A673 (cell line): ENCODE measurements around the gene TRPM3. TPM values are rescaled to one million over a fixed set of nuclear protein-coding genes. Genes with fewer than 3 reads are reported as not detected.

Experiments
- BruUV-seq: library from RNA; stranded (reverse); fragments of 400-500 nt; replicated peaks from 2 replicates; lab custom pipeline; 2021; lab: Mats Ljungman, UMichigan
- CTCF ChIA-PET: fragments of 300-600 bp; sonication (Branson Sonifier 250); formaldehyde crosslinking; loops from one replicate; lab custom pipeline; 2022; ENCODE audit warnings: antibody characterized with exemption; lab: Charles Lee
- POLR2A ChIA-PET: fragments of 300-600 bp; sonication (Branson Sonifier 250); formaldehyde crosslinking; loops from one replicate; lab custom pipeline; 2022; ENCODE audit warnings: antibody characterized with exemption; ENCODE audit not compliant: low non-redundant PET; lab: Charles Lee
- DNase-seq: peaks from one replicate; pipeline ENCODE4 v3.0.0-alpha.2; 2015; ENCODE audit warnings: low spot score
- H3K27ac ChIP-seq: fragments of 200-600 bp; sonication (generic); 2 replicates; pipeline ENCODE4 v1.5.1; 2016; ENCODE audit warnings: mixed run types, low read depth, mild to moderate bottlenecking, mixed read lengths, antibody characterized with exemption, low read length; ENCODE audit not compliant: poor library complexity, severe bottlenecking
- H3K27me3 ChIP-seq: fragments of 200-600 bp; sonication (generic); replicated peaks from 2 replicates; pipeline ENCODE4 v1.6.1; 2017; ENCODE audit warnings: mixed run types, low read depth, mild to moderate bottlenecking, mixed read lengths, antibody characterized with exemption, low read length; ENCODE audit not compliant: insufficient read depth, poor library complexity
- H3K36me3 ChIP-seq: fragments of 200-600 bp; sonication (generic); 2 replicates; pipeline ENCODE4 v1.6.1; 2016; ENCODE audit warnings: mixed run types, mild to moderate bottlenecking, mixed read lengths, antibody characterized with exemption, low read length; ENCODE audit not compliant: insufficient read depth, poor library complexity, severe bottlenecking
- H3K4me1 ChIP-seq: fragments of 200-600 bp; sonication (generic); 2 replicates; pipeline ENCODE4 v1.6.1; 2017; ENCODE audit warnings: mixed run types, mild to moderate bottlenecking, mixed read lengths, antibody characterized with exemption, low read length; ENCODE audit not compliant: insufficient read depth, poor library complexity, severe bottlenecking
- H3K4me3 ChIP-seq: fragments of 200-600 bp; sonication (generic); 2 replicates; pipeline ENCODE4 v1.5.1; 2016; ENCODE audit warnings: low read depth, mixed run types, mild to moderate bottlenecking, mixed read lengths, low read length; ENCODE audit not compliant: poor library complexity, severe bottlenecking
- H3K9me3 ChIP-seq: fragments of 200-600 bp; sonication (generic); 2 replicates; pipeline ENCODE4 v1.6.1; 2016; ENCODE audit warnings: mixed run types, low read depth, mild to moderate bottlenecking, mixed read lengths, antibody characterized with exemption, low read length; ENCODE audit not compliant: poor library complexity, severe bottlenecking
- CTCF ChIP-seq: fragments of 300-800, 200-600 bp; sonication (generic); conservative IDR thresholded peaks from 2 replicates; pipeline ENCODE4 v1.5.1; 2017; ENCODE audit warnings: low read depth, mild to moderate bottlenecking, antibody characterized with exemption, low read length, moderate library complexity, mixed read lengths
- EZH2 ChIP-seq: fragments of 200-600 bp; sonication (generic); IDR thresholded peaks from 2 replicates; pipeline ENCODE4 v1.6.1; 2017; ENCODE audit warnings: borderline replicate concordance, low read depth, mild to moderate bottlenecking, mixed read lengths, antibody characterized with exemption, low read length; ENCODE audit not compliant: poor library complexity, severe bottlenecking
- intact Hi-C: fragments of 100-400 bp; cut with micrococcal nuclease; formaldehyde crosslinking; loops from one replicate; pipeline ENCODE4 v1.10.0; 2022; ENCODE audit not compliant: unreplicated experiment
- total RNA-seq: library from RNA; stranded (reverse); gene quantifications from 2 replicates; pipeline ENCODE4 v1.2.3, GENCODE V29; 2021

Gene TRPM3
- total RNA-seq, 1 experiment from 2014 or later, result not detected

- H3K9me3 ChIP-seq, result no peaks in the 10 kb centered on the region
- ChIA-PET POLR2A (no interaction called here), CTCF (no interaction called here)
- H3K27ac ChIP-seq, result no peak overlapping the region
- no peaks in the 10 kb centered on the region for H3K4me1 ChIP-seq
- no peaks in the 10 kb centered on the region for H3K27me3 ChIP-seq
- BruUV-seq, result no TSS peak
- no peak for DNase-seq
- H3K4me3 ChIP-seq, result no peak overlapping the region
- TF ChIP-seq EZH2, result no peak
- no peak for TF ChIP-seq CTCF
- intact Hi-C loops, result no loop called here
- H3K36me3 ChIP-seq, result no peaks in the 10 kb centered on the region
Measured at GRCh38 chr9:70813141-70813540, 308.3 kb downstream of the TRPM3 start.

GRCh38 chr9:70811638-70812037 lies 309.8 kb downstream of the TRPM3 start:
- intact Hi-C loops, result no loop called here
- H3K36me3 ChIP-seq, result no peaks in the 10 kb centered on the region
- no peak for DNase-seq
- ChIA-PET POLR2A (no interaction called here), CTCF (no interaction called here)
- no TSS peak for BruUV-seq
- H3K9me3 ChIP-seq, result no peaks in the 10 kb centered on the region
- no peak overlapping the region for H3K4me3 ChIP-seq
- H3K4me1 ChIP-seq, result no peaks in the 10 kb centered on the region
- no peaks in the 10 kb centered on the region for H3K27me3 ChIP-seq
- no peak for TF ChIP-seq EZH2
- TF ChIP-seq CTCF, result no peak
- no peak overlapping the region for H3K27ac ChIP-seq

- no TSS peak for BruUV-seq
- ChIA-PET POLR2A (no interaction called here), CTCF (no interaction called here)
- intact Hi-C loops, result no loop called here
- Histone ChIP-seq H3K4me1 (no peaks in the 10 kb centered on the region), H3K9me3 (no peaks in the 10 kb centered on the region), H3K27me3 (no peaks in the 10 kb centered on the region), H3K36me3 (no peaks in the 10 kb centered on the region), H3K4me3 (no peak overlapping the region), H3K27ac (no peak overlapping the region)
- DNase-seq, result no peak
- TF ChIP-seq CTCF, result no peak
- no peak for TF ChIP-seq EZH2
Measured at GRCh38 chr9:70806875-70807274, 314.5 kb downstream of the TRPM3 start.
